H1 (cell line): ENCODE results near the gene MBLAC1.

Source experiments
- CREB1 ChIP-seq: IDR thresholded peaks from 2 replicates; pipeline ENCODE4 v1.6.1; 2012; ENCODE audit warnings: inconsistent platforms
- EP300 ChIP-seq, 2 experiments: IDR thresholded peaks; 1 replicate in 1 of 2; 2 replicates in 1 of 2; pipeline ENCODE4 v1.6.1; 2011 to 2012; ENCODE audit warnings: low read depth in 2 of 2, low read length in 2 of 2, mild to moderate bottlenecking in 2 of 2, borderline replicate concordance in 1 of 2, inconsistent platforms in 1 of 2, moderate library complexity in 1 of 2
- MAX ChIP-seq: IDR thresholded peaks from 2 replicates; pipeline ENCODE4 v1.6.1; 2012; ENCODE audit warnings: inconsistent platforms
- POLR2A ChIP-seq, 2 experiments: IDR thresholded peaks; 1 replicate in 1 of 2; 2 replicates in 1 of 2; pipeline ENCODE4 v1.6.1; 2011; ENCODE audit warnings: low read depth in 2 of 2, low read length in 2 of 2, mild to moderate bottlenecking in 2 of 2; ENCODE audit errors: control extremely low read depth in 1 of 2
- RFX5 ChIP-seq: IDR thresholded peaks from 2 replicates; pipeline ENCODE4 v1.6.1; 2011; ENCODE audit warnings: low read depth, low read length, improper control_type of control experiment, borderline replicate concordance
- SIN3A ChIP-seq, 2 experiments: IDR thresholded peaks in 1 of 2; conservative IDR thresholded peaks in 1 of 2; 2 replicates each; pipeline ENCODE4 v1.6.1; 2011 to 2012; ENCODE audit warnings: low read length in 2 of 2, improper control_type of control experiment in 1 of 2, low read depth in 1 of 2, mild to moderate bottlenecking in 1 of 2
- SP1 ChIP-seq: IDR thresholded peaks from 2 replicates; pipeline ENCODE4 v1.6.1; 2011; ENCODE audit warnings: low read depth, low read length
- SP4 ChIP-seq: IDR thresholded peaks from 2 replicates; pipeline ENCODE4 v1.6.1; 2012; ENCODE audit warnings: low read length, inconsistent platforms
- TAF1 ChIP-seq: IDR thresholded peaks from 2 replicates; pipeline ENCODE4 v1.6.1; 2011; ENCODE audit warnings: mild to moderate bottlenecking, low read depth, low read length
- TF ChIP-seq, protein P1 (sequence below), 3 experiments: IDR thresholded peaks; 1 replicate in 2 of 3; 2 replicates in 1 of 3; pipeline versions ENCODE4 v1.5.1 to v1.6.1; 2011; ENCODE audit warnings: low read length in 3 of 3, mild to moderate bottlenecking in 3 of 3, inconsistent platforms in 2 of 3, low read depth in 1 of 3, moderate library complexity in 1 of 3; ENCODE audit not compliant: insufficient read depth in 1 of 3; ENCODE audit errors: control extremely low read depth in 1 of 3

DNA sequence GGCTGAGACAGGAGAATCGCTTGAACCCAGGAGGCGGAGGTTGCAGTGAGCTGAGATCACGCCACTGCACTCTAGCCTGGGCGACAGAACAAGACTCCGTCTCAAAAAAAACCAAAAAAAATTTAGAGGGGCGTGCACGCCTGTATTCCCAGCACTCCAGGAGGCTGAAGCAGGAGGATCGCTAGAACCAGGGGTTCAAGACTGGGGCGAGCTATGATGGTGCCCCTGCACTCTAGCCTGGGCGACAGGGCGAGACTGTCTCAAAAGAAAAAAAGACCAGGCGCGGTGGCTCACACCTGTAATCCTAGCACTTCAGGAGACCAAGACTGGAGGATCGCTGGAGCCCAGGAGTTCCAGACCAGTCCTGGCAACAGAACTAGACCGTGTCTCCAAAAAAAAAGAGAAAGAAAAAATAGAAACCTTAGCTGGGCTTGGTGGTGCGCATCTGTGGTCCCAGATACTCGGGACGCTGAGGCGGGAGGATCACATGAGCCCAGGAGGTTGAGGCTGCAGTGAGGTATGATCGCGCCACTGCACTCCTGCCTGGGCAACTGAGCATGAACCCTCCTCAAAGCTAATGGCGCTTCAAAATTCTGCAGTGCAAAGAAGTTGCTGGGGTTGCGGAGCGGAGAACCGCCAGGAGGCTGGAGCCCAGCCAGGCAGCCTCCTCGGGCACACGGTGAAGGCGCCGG is 382 bp upstream of the MBLAC1 start:
- TF ChIP-seq, protein P1, sequence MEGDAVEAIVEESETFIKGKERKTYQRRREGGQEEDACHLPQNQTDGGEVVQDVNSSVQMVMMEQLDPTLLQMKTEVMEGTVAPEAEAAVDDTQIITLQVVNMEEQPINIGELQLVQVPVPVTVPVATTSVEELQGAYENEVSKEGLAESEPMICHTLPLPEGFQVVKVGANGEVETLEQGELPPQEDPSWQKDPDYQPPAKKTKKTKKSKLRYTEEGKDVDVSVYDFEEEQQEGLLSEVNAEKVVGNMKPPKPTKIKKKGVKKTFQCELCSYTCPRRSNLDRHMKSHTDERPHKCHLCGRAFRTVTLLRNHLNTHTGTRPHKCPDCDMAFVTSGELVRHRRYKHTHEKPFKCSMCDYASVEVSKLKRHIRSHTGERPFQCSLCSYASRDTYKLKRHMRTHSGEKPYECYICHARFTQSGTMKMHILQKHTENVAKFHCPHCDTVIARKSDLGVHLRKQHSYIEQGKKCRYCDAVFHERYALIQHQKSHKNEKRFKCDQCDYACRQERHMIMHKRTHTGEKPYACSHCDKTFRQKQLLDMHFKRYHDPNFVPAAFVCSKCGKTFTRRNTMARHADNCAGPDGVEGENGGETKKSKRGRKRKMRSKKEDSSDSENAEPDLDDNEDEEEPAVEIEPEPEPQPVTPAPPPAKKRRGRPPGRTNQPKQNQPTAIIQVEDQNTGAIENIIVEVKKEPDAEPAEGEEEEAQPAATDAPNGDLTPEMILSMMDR (IDR thresholded peaks at IDR 0.05; ENCODE audit: control extremely low read depth in 1 of 3, insufficient read depth in 1 of 3, low read depth in 1 of 3, low read length in 3 of 3): no peak
- TF ChIP-seq RFX5: no peak
- TF ChIP-seq SIN3A (conservative IDR thresholded peaks at IDR 0.05 in 1 of 2, IDR thresholded peaks at IDR 0.05 in 1 of 2; ENCODE audit: low read depth in 1 of 2, low read length in 2 of 2): no peak
- no peak for TF ChIP-seq CREB1
- TF ChIP-seq EP300 (IDR thresholded peaks at IDR 0.05; ENCODE audit: borderline replicate concordance in 1 of 2, low read depth in 2 of 2, low read length in 2 of 2): no peak
- TF ChIP-seq SP4: no peak
- TF ChIP-seq SP1: no peak
- TF ChIP-seq POLR2A (IDR thresholded peaks at IDR 0.05; ENCODE audit: control extremely low read depth in 1 of 2, low read depth in 2 of 2, low read length in 2 of 2): peak in 1 of 2 experiments; percentile 75; a peak in 1 of 3 replicates
- TF ChIP-seq MAX: no peak
- TF ChIP-seq TAF1: no peak
